ENCODE measurements around the gene STIM2.

The STIM2 gene

GRCh38 chr4:27057662-27058061 lies 197.0 kb downstream of the STIM2 start:
- H3K27me3 ChIP-seq (ENCODE audit: insufficient read depth, poor library complexity, severe bottlenecking): peaks cover 2% of the 10 kb centered on the region
- H3K36me3 ChIP-seq (ENCODE audit: low read depth): no peaks in the 10 kb centered on the region
- no peaks in the 10 kb centered on the region for H3K4me1 ChIP-seq (ENCODE audit: insufficient read depth, poor library complexity, severe bottlenecking)
- H3K27ac ChIP-seq (ENCODE audit: poor library complexity, severe bottlenecking): no peak overlapping the region
- no peak overlapping the region for H3K4me3 ChIP-seq (ENCODE audit: severe bottlenecking)
- no peaks in the 10 kb centered on the region for H3K9me3 ChIP-seq (ENCODE audit: severe bottlenecking)
- TF ChIP-seq CTCF (IDR thresholded peaks at IDR 0.05; ENCODE audit: poor library complexity, severe bottlenecking): no peak
- DNase-seq (ENCODE audit: low spot score) (no peak), ATAC-seq (ENCODE audit: low read depth) (no peak)

- no peak overlapping the region for H3K4me3 ChIP-seq (ENCODE audit: severe bottlenecking)
- H3K36me3 ChIP-seq (ENCODE audit: low read depth): no peaks in the 10 kb centered on the region
- H3K27me3 ChIP-seq (ENCODE audit: insufficient read depth, poor library complexity, severe bottlenecking): no peaks in the 10 kb centered on the region
- DNase-seq (ENCODE audit: low spot score) (no peak), ATAC-seq (ENCODE audit: low read depth) (no peak)
- no peak for TF ChIP-seq CTCF (IDR thresholded peaks at IDR 0.05; ENCODE audit: poor library complexity, severe bottlenecking)
- no peak overlapping the region for H3K27ac ChIP-seq (ENCODE audit: poor library complexity, severe bottlenecking)
- no peaks in the 10 kb centered on the region for H3K4me1 ChIP-seq (ENCODE audit: insufficient read depth, poor library complexity, severe bottlenecking)
- H3K9me3 ChIP-seq (ENCODE audit: severe bottlenecking): no peaks in the 10 kb centered on the region
These were observed 198.3 kb downstream of the STIM2 start for GRCh38 chr4:27058819-27059406.

GRCh38 chr4:27059446-27059845 lies 198.8 kb downstream of the STIM2 start:
- H3K4me3 ChIP-seq (ENCODE audit: severe bottlenecking): no peak overlapping the region
- ATAC-seq (ENCODE audit: low read depth) (no peak), DNase-seq (ENCODE audit: low spot score) (no peak)
- no peaks in the 10 kb centered on the region for H3K36me3 ChIP-seq (ENCODE audit: low read depth)
- H3K27ac ChIP-seq (ENCODE audit: poor library complexity, severe bottlenecking): no peak overlapping the region
- no peaks in the 10 kb centered on the region for H3K27me3 ChIP-seq (ENCODE audit: insufficient read depth, poor library complexity, severe bottlenecking)
- H3K9me3 ChIP-seq (ENCODE audit: severe bottlenecking): no peaks in the 10 kb centered on the region
- no peaks in the 10 kb centered on the region for H3K4me1 ChIP-seq (ENCODE audit: insufficient read depth, poor library complexity, severe bottlenecking)
- no peak for TF ChIP-seq CTCF (IDR thresholded peaks at IDR 0.05; ENCODE audit: poor library complexity, severe bottlenecking)

- Histone ChIP-seq H3K36me3 (ENCODE audit: low read depth) (no peaks in the 10 kb centered on the region), H3K9me3 (ENCODE audit: severe bottlenecking) (no peaks in the 10 kb centered on the region), H3K27me3 (ENCODE audit: insufficient read depth, poor library complexity, severe bottlenecking) (no peaks in the 10 kb centered on the region), H3K4me3 (ENCODE audit: severe bottlenecking) (no peak overlapping the region), H3K27ac (ENCODE audit: poor library complexity, severe bottlenecking) (no peak overlapping the region), H3K4me1 (ENCODE audit: insufficient read depth, poor library complexity, severe bottlenecking) (no peaks in the 10 kb centered on the region)
- no peak for TF ChIP-seq CTCF (IDR thresholded peaks at IDR 0.05; ENCODE audit: poor library complexity, severe bottlenecking)
- no peak for DNase-seq (ENCODE audit: low spot score)
- no peak for ATAC-seq (ENCODE audit: low read depth)
These were observed 201.6 kb downstream of the STIM2 start for GRCh38 chr4:27062256-27062655.

GRCh38 chr4:27066591-27066990 lies 205.9 kb downstream of the STIM2 start:
- ATAC-seq (ENCODE audit: low read depth) (no peak), DNase-seq (ENCODE audit: low spot score) (no peak)
- H3K9me3 ChIP-seq (ENCODE audit: severe bottlenecking): no peaks in the 10 kb centered on the region
- H3K4me3 ChIP-seq (ENCODE audit: severe bottlenecking): no peak overlapping the region
- no peak for TF ChIP-seq CTCF (IDR thresholded peaks at IDR 0.05; ENCODE audit: poor library complexity, severe bottlenecking)
- no peak overlapping the region for H3K27ac ChIP-seq (ENCODE audit: poor library complexity, severe bottlenecking)
- H3K36me3 ChIP-seq (ENCODE audit: low read depth): no peaks in the 10 kb centered on the region
- no peaks in the 10 kb centered on the region for H3K4me1 ChIP-seq (ENCODE audit: insufficient read depth, poor library complexity, severe bottlenecking)
- H3K27me3 ChIP-seq (ENCODE audit: insufficient read depth, poor library complexity, severe bottlenecking): no peaks in the 10 kb centered on the region
